ENCODE data around the gene SLC26A1. TPM values are rescaled to one million over a fixed set of nuclear protein-coding genes. Genes with fewer than 3 reads are reported as not detected.
A peak's percentile ranks its signal among the peaks of the same experiment; 100 is the strongest.

The SLC26A1 gene
- total RNA-seq, 4 donors from 2014 or later: 0.16 TPM; not detected in 3

- Histone ChIP-seq H3K4me3 (no peak overlapping the region), H3K27ac (no peak overlapping the region), H3K27me3 (no peaks in the 10 kb centered on the region), H3K4me1 (no peaks in the 10 kb centered on the region), H3K36me3 (peaks cover 0 to 13% of the 10 kb centered on the region in 2 donors), H3K9me3 (no peaks in the 10 kb centered on the region)
- DNase-seq: no peak
- no peak for ATAC-seq
- intact Hi-C loops (cut with DNase I; ENCODE audit: low total_unique reads) (no loop called here), in situ Hi-C loops (cut with MboI; ENCODE audit: low sequenced_read_pairs in 4 of 4) (no loop called here)
- no peak for TF ChIP-seq POLR2A (IDR thresholded peaks at IDR 0.05)
- TF ChIP-seq CTCF (IDR thresholded peaks at IDR 0.05 in 4 of 5, conservative IDR thresholded peaks at IDR 0.05 in 1 of 5): no peak
Measured at GRCh38 chr4:956531-957230, 36.5 kb downstream of the SLC26A1 start.

- ATAC-seq: no peak
- no peaks in the 10 kb centered on the region for H3K9me3 ChIP-seq
- no peak for TF ChIP-seq CTCF (IDR thresholded peaks at IDR 0.05 in 4 of 5, conservative IDR thresholded peaks at IDR 0.05 in 1 of 5)
- intact Hi-C loops (cut with DNase I; ENCODE audit: low total_unique reads): no loop called here
- in situ Hi-C loops (cut with MboI; ENCODE audit: low sequenced_read_pairs in 4 of 4): no loop called here
- no peaks in the 10 kb centered on the region for H3K4me1 ChIP-seq
- H3K4me3 ChIP-seq: no peak overlapping the region
- H3K27ac ChIP-seq: no peak overlapping the region
- peak in 1 of 2 donors; percentile 8 for DNase-seq
- H3K27me3 ChIP-seq: no peaks in the 10 kb centered on the region
- peaks cover 0 to 9% of the 10 kb centered on the region in 2 donors for H3K36me3 ChIP-seq
Measured at GRCh38 chr4:955931-956381, 37.2 kb downstream of the SLC26A1 start.

- Histone ChIP-seq H3K36me3 (peaks cover 0 to 9% of the 10 kb centered on the region in 2 donors), H3K27me3 (no peaks in the 10 kb centered on the region), H3K4me3 (no peak overlapping the region), H3K27ac (no peak overlapping the region), H3K9me3 (no peaks in the 10 kb centered on the region), H3K4me1 (no peaks in the 10 kb centered on the region)
- peak in 1 of 2 donors; percentile 6 for DNase-seq
- intact Hi-C loops (cut with DNase I; ENCODE audit: low total_unique reads) (no loop called here), in situ Hi-C loops (cut with MboI; ENCODE audit: low sequenced_read_pairs in 4 of 4) (no loop called here)
- no peak for TF ChIP-seq POLR2A (IDR thresholded peaks at IDR 0.05)
- TF ChIP-seq CTCF (IDR thresholded peaks at IDR 0.05 in 4 of 5, conservative IDR thresholded peaks at IDR 0.05 in 1 of 5): no peak
- no peak for ATAC-seq
Measured at GRCh38 chr4:955161-955921, 37.9 kb downstream of the SLC26A1 start.

GRCh38 chr4:954211-955020 is 38.8 kb downstream of the SLC26A1 start:
- H3K4me1 ChIP-seq: no peaks in the 10 kb centered on the region
- ATAC-seq: no peak
- no peak overlapping the region for H3K4me3 ChIP-seq
- H3K9me3 ChIP-seq: no peaks in the 10 kb centered on the region
- intact Hi-C loops (cut with DNase I; ENCODE audit: low total_unique reads) (no loop called here), in situ Hi-C loops (cut with MboI; ENCODE audit: low sequenced_read_pairs in 4 of 4) (no loop called here)
- peak in 1 of 2 donors; percentile 3 for DNase-seq
- no peaks in the 10 kb centered on the region for H3K27me3 ChIP-seq
- H3K27ac ChIP-seq: no peak overlapping the region
- TF ChIP-seq CTCF (IDR thresholded peaks at IDR 0.05 in 4 of 5, conservative IDR thresholded peaks at IDR 0.05 in 1 of 5): no peak
- TF ChIP-seq POLR2A (IDR thresholded peaks at IDR 0.05): no peak
- peaks cover 0 to 9% of the 10 kb centered on the region in 2 donors for H3K36me3 ChIP-seq

All from gastrocnemius medialis (tissue), 4 donors.